Neural progenitor cell (in vitro differentiated cells): ENCODE results near the gene SMYD5.
"Not testable (repeated sequence)": the region's sequence is repeated elsewhere in the genome, so short reads cannot be mapped to it uniquely, and the experiment has no call there.

Experiments
- EZH2 ChIP-seq: fragments of 200-600 bp; sonication (generic); IDR thresholded peaks from 2 replicates; pipeline ENCODE4 v1.6.1; 2017; ENCODE audit warnings: antibody characterized with exemption, mild to moderate bottlenecking, moderate library complexity
- EZH2phosphoT487 ChIP-seq: fragments of 200-600 bp; sonication (generic); IDR thresholded peaks from 2 replicates; pipeline ENCODE4 v1.6.1; 2017; ENCODE audit warnings: antibody characterized with exemption

DNA sequence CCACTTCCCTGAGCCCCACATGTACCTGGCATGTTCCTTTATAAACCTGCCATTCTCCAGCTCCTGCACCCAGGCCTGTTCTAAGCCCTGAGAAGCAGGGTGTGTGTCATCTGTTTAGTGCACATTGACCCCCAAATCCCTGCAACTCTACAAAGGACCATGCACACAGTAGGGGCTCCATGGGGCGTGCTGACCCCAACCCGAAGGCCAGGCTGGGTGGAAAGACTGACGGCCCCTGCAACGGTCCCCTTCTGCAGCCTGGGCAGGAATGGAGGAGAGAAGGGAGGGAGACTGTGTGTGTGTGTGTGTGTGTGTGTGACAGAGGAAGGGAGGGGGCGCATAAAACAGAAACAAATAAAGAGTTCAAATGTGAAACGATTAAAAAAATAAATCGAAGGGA is 43.7 kb upstream of the SMYD5 start:
- TF ChIP-seq EZH2, EZH2phosphoT487: not testable (repeated sequence)
